Measurements from ENCODE around the gene NUP62CL.

- TF ChIP-seq CTCF (IDR thresholded peaks at IDR 0.05) (no peak), POLR2A (IDR thresholded peaks at IDR 0.05) (no peak)
Observed at GRCh38 chrX:107168257-107168656, 38.0 kb downstream of the NUP62CL start.
